ENCODE data around the gene NDOR1. TPM values are rescaled to one million over a fixed set of nuclear protein-coding genes. Genes with fewer than 3 reads are reported as not detected.
"Not testable (repeated sequence)": the region's sequence is repeated elsewhere in the genome, so short reads cannot be mapped to it uniquely, and the experiment has no call there.

NDOR1 gene
- polyA plus RNA-seq, 3 donors = 7.6 to 8.2 (median 8.2) TPM

- no peak for DNase-seq (ENCODE audit: low read depth in 3 of 3, low spot score in 2 of 3)
These were observed 23.7 kb downstream of the NDOR1 start for GRCh38 chr9:137228968-137229896.

- DNase-seq (ENCODE audit: low read depth in 3 of 3, low spot score in 2 of 3) = no peak
These were observed 24.6 kb downstream of the NDOR1 start for GRCh38 chr9:137229903-137230704.

- no peak for DNase-seq (ENCODE audit: low read depth in 3 of 3, low spot score in 2 of 3)
These were observed 25.3 kb downstream of the NDOR1 start, which contains the start of gene SLC34A3 for GRCh38 chr9:137230705-137231371. Gene SLC34A3 (plus strand): TSS chr9:137230901. CDS start chr9:137231703, 802 bp downstream.

- DNase-seq (ENCODE audit: low read depth in 3 of 3, low spot score in 2 of 3) = no peak
These were observed 26.0 kb downstream of the NDOR1 start for GRCh38 chr9:137231372-137232039.

GRCh38 chr9:137232101-137232500 is 26.6 kb downstream of the NDOR1 start:
- DNase-seq (ENCODE audit: low read depth in 3 of 3, low spot score in 2 of 3) = no peak

- no peak for DNase-seq (ENCODE audit: low read depth in 3 of 3, low spot score in 2 of 3)
These were observed 27.0 kb downstream of the NDOR1 start for GRCh38 chr9:137232510-137232909.

GRCh38 chr9:137233143-137233980 is 27.9 kb downstream of the NDOR1 start:
- no peak for DNase-seq (ENCODE audit: low read depth in 3 of 3, low spot score in 2 of 3)

GRCh38 chr9:137234055-137234697 is 28.7 kb downstream of the NDOR1 start:
- no peak for DNase-seq (ENCODE audit: low read depth in 3 of 3, low spot score in 2 of 3)

GRCh38 chr9:137234758-137235423 is 29.4 kb downstream of the NDOR1 start:
- DNase-seq (ENCODE audit: low read depth in 3 of 3, low spot score in 2 of 3) = no peak

- DNase-seq (ENCODE audit: low read depth in 3 of 3, low spot score in 2 of 3) = no peak
These were observed 30.1 kb downstream of the NDOR1 start for GRCh38 chr9:137235424-137236237.

GRCh38 chr9:137236238-137236935 is 30.9 kb downstream of the NDOR1 start:
- DNase-seq (ENCODE audit: low read depth in 3 of 3, low spot score in 2 of 3) = peak in 2 of 3 donors; percentile 66 to 71

GRCh38 chr9:137236936-137237421 is 31.5 kb downstream of the NDOR1 start:
- DNase-seq (ENCODE audit: low read depth in 3 of 3, low spot score in 2 of 3) = no peak

- DNase-seq (ENCODE audit: low read depth in 3 of 3, low spot score in 2 of 3) = no peak
These were observed 32.5 kb downstream of the NDOR1 start for GRCh38 chr9:137237759-137238726.

- DNase-seq (ENCODE audit: low read depth in 3 of 3, low spot score in 2 of 3) = not testable (repeated sequence)
These were observed 34.2 kb downstream of the NDOR1 start for GRCh38 chr9:137239541-137240200.

- DNase-seq (ENCODE audit: low read depth in 3 of 3, low spot score in 2 of 3) = peak in 1 of 3 donors; percentile 60
These were observed 34.9 kb downstream of the NDOR1 start for GRCh38 chr9:137240318-137240840.

Data from right renal cortex interstitium (tissue), 3 donors.